Right lobe of liver (tissue), 6 donors: ENCODE data around the gene SDK1. TPM values are rescaled to one million over a fixed set of nuclear protein-coding genes. Genes with fewer than 3 reads are reported as not detected.

Experiments used
- ATAC-seq, 4 donors: fragments of 200-7000 bp; cut with Tn5 transposase; one replicate each; pipeline ENCODE4 v1.9.1; 2020; ENCODE audit warnings: mild to moderate bottlenecking in 4 of 4, moderate library complexity in 4 of 4
- DNase-seq, 3 donors: peaks; one replicate each; pipeline ENCODE4 v3.0.0-alpha.2; 2020
- H3K27ac ChIP-seq, 3 donors: fragments of 200-600 bp; one replicate each; pipeline ENCODE4 v1.8.0; 2022
- H3K27me3 ChIP-seq, 2 donors: fragments of 200-600 bp; one replicate each; pipeline ENCODE4 v1.8.0; 2022
- H3K36me3 ChIP-seq, 4 donors: fragments of 200-600 bp; sonication (generic) in 1 of 4; one replicate each; pipeline versions ENCODE4 v1.5.1 to v1.8.0; 2017 to 2022; ENCODE audit warnings: control low read depth in 1 of 4
- H3K4me1 ChIP-seq, 4 donors: fragments of 200-600 bp; sonication (generic) in 1 of 4; one replicate each; pipeline versions ENCODE4 v1.5.1 to v1.8.0; 2017 to 2022; ENCODE audit warnings: control low read depth in 1 of 4
- H3K4me3 ChIP-seq, 3 donors: fragments of 200-600 bp; one replicate each; pipeline ENCODE4 v1.8.0; 2022
- H3K9me3 ChIP-seq, 4 donors: fragments of 200-600 bp; sonication (generic) in 1 of 4; one replicate each; pipeline versions ENCODE4 v1.5.1 to v1.8.0; 2017 to 2022; ENCODE audit warnings: control low read depth in 1 of 4
- POLR2A ChIP-seq: fragments of 450-650 bp; IDR thresholded peaks from one replicate; pipeline ENCODE4 v1.6.1; 2017; ENCODE audit warnings: antibody characterized with exemption, mild to moderate bottlenecking
- WGBS: methylation state at CpG from one replicate; pipeline ENCODE4 v1.1.6; 2018; ENCODE audit warnings: low coverage, low lambda C conversion rate; ENCODE audit not compliant: insufficient coverage; ENCODE audit errors: missing lambda C conversion rate; 5-methylcytosine and 5-hydroxymethylcytosine counted together
- intact Hi-C, 2 donors: fragments of 100-400 bp; cut with DNase I; formaldehyde crosslinking; loops; one replicate each; pipeline versions ENCODE4 v1.11.2 to v1.14.1; 2022
- total RNA-seq, 6 experiments: library from RNA; depleted of rRNA in 2 of 6; stranded (reverse); fragments of >200 nt in 2 of 6; fragmentation: NEBNext Ultra II Directional in 3 of 6; extraction: Animal tissue kit (Norgen Biotek cat#: 25700) in 3 of 6; gene quantifications; one replicate each; pipeline versions ENCODE4 v1.1.0 to v1.2.4, GENCODE V29; 2016 to 2023
- TF ChIP-seq, protein P1 (sequence below), 4 donors: fragments of 200-600 bp in 3 of 4; fragments of 450-650 bp in 1 of 4; IDR thresholded peaks; one replicate each; pipeline versions ENCODE4 v1.5.1 to v1.8.0; 2016 to 2022; ENCODE audit warnings: antibody characterized with exemption in 4 of 4, mild to moderate bottlenecking in 2 of 4
- donor health status: DM: no; HTN: yes; CAD: no.
- donor health status: DM: no; HTN: no; CAD: no.
- donor health status: DM: no; HTN: no; CAD: no.
- donor health status: DM: no; HTN: yes; CAD: no.
- donor health status: DM: no; HTN: yes; CAD: no.

The SDK1 gene
- total RNA-seq, 6 experiments from 2014 or later: 0.07 to 1.4 (median 0.65) TPM

DNA sequence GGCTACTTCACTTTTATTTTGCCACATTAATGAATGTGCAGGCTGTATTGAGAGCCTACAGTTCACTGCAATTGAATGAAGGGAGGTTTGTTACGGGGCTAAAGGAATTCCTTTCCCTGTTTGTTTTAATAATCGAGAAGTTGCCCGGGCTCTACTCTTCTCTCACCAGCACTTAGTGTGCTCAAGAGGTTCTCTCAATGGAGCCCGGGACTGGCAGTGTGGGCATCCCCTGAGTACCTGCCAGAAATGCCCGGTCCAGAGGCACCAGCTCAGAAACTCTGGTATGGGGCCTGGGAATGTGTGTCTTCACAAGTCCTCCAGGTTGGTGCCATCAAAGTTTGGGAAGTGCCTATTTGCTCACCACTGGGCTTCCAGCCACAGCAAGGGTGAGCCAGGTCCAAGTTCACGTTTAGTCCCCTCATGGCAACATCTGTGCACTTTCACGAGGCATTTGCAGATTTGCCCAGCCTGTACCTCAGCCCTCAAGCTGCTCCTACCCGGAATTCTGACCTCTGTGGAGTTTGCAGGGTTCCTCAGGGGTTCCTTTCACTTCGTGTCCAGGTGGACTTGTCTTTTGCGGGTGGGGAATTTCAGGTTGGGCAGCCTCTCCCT lies 622.4 kb downstream of the SDK1 start:
- WGBS: 66% methylated on average over 7 of the region's 10 CpGs
- H3K9me3 ChIP-seq: no peaks in the 10 kb centered on the region
- H3K4me3 ChIP-seq: no peak overlapping the region
- no peak for TF ChIP-seq POLR2A
- TF ChIP-seq, protein P1, sequence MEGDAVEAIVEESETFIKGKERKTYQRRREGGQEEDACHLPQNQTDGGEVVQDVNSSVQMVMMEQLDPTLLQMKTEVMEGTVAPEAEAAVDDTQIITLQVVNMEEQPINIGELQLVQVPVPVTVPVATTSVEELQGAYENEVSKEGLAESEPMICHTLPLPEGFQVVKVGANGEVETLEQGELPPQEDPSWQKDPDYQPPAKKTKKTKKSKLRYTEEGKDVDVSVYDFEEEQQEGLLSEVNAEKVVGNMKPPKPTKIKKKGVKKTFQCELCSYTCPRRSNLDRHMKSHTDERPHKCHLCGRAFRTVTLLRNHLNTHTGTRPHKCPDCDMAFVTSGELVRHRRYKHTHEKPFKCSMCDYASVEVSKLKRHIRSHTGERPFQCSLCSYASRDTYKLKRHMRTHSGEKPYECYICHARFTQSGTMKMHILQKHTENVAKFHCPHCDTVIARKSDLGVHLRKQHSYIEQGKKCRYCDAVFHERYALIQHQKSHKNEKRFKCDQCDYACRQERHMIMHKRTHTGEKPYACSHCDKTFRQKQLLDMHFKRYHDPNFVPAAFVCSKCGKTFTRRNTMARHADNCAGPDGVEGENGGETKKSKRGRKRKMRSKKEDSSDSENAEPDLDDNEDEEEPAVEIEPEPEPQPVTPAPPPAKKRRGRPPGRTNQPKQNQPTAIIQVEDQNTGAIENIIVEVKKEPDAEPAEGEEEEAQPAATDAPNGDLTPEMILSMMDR (IDR thresholded peaks at IDR 0.05): no peak
- no peaks in the 10 kb centered on the region for H3K36me3 ChIP-seq
- H3K27me3 ChIP-seq: no peaks in the 10 kb centered on the region
- intact Hi-C loops: no loop called here
- ATAC-seq (peak in 1 of 4 donors; percentile 30), DNase-seq (no peak)
- no peak overlapping the region for H3K27ac ChIP-seq
- no peaks in the 10 kb centered on the region for H3K4me1 ChIP-seq

- TF ChIP-seq POLR2A: no peak
- TF ChIP-seq, protein P1 (IDR thresholded peaks at IDR 0.05): no peak
- intact Hi-C loops: no loop called here
- no peaks in the 10 kb centered on the region for H3K4me1 ChIP-seq
These were observed 623.2 kb downstream of the SDK1 start for GRCh38 chr7:3924277-3924676.

DNA sequence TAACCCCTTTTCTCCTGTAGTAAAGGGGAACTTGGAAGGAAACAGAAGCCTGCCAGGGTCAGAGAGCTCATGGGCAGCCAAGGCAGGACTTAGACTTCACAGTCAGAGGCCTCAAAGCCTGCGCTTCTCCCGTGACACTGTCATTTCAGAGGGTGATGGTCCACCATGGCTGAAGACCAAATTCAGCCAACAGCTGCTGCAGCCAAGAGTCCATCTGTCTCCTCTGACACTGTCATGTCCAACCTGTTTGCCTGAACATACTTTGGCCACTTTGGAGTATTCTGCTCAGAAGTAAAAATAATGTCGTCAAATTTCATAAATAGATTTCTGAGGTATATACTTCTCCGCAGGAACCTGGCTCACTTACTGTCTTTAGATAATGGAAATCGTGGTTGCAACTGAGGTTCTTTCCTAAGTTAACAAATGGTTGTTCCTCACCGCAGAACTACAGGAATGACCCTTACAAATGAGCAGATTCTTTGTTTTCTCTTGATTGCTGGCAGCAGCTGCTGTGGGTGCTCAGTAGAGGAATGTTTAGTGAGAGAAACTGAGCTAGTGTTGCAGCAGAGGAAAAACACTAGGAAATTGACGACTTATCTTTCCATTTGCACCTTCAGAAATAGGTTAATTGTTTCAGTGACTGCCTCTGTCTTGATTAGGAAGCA lies 626.5 kb downstream of the SDK1 start:
- no peak for TF ChIP-seq POLR2A
- TF ChIP-seq, protein P1 (IDR thresholded peaks at IDR 0.05): no peak
- ATAC-seq (no peak), DNase-seq (no peak)
- Histone ChIP-seq H3K27ac (no peak overlapping the region), H3K36me3 (no peaks in the 10 kb centered on the region), H3K4me3 (no peak overlapping the region), H3K9me3 (no peaks in the 10 kb centered on the region), H3K4me1 (no peaks in the 10 kb centered on the region), H3K27me3 (no peaks in the 10 kb centered on the region)
- intact Hi-C loops: no loop called here
- 65% methylated on average over 6 of the region's 7 CpGs for WGBS

More at GRCh38 chr7:3924277-3924676, 623.2 kb downstream of the SDK1 start:
- Histone ChIP-seq H3K27me3 (no peaks in the 10 kb centered on the region), H3K36me3 (no peaks in the 10 kb centered on the region), H3K4me3 (no peak overlapping the region), H3K9me3 (no peaks in the 10 kb centered on the region), H3K27ac (no peak overlapping the region)
- no peak for DNase-seq
- no CpG with 5 or more reads among the region's 14 CpGs for WGBS
- ATAC-seq: no peak

GRCh38 chr7:3928727-3929515 lies 627.9 kb downstream of the SDK1 start:
- no peak overlapping the region for H3K4me3 ChIP-seq
- no peaks in the 10 kb centered on the region for H3K4me1 ChIP-seq
- no peak overlapping the region for H3K27ac ChIP-seq
- intact Hi-C loops: no loop called here
- no peaks in the 10 kb centered on the region for H3K36me3 ChIP-seq
- DNase-seq: no peak
- H3K9me3 ChIP-seq: no peaks in the 10 kb centered on the region
- no peak for TF ChIP-seq POLR2A
- TF ChIP-seq, protein P1 (IDR thresholded peaks at IDR 0.05): no peak
- H3K27me3 ChIP-seq: no peaks in the 10 kb centered on the region
- 57% methylated on average over 12 of the region's 14 CpGs for WGBS
- ATAC-seq: peak in 2 of 4 donors; percentile 47 to 57
